ENCODE results near the gene OR5K1. TPM values are rescaled to one million over a fixed set of nuclear protein-coding genes. Genes with fewer than 3 reads are reported as not detected.

The OR5K1 gene
- total and polyA plus RNA-seq, 2 donors = 0.02 TPM; not detected in 1

DNA sequence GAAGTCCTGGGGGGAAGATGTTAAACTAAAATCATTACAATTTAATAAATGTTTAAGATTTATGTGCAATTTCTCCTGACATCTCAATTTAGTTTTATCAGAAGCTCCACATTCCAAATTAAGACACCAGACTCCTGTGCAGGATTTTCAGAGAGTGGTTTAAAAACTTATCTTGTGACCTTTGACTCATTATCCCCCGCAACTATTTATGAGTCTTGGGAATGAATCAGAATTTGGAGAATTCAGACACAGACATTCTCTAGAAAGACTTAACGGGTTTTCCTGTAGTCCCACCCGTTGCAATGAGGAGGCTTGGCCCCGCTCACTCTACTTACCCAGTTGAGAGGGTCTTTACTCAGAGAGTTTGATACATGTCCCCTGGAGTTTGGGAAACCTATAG, 41.5 kb downstream of the OR5K1 start:
- no peak overlapping the region for H3K4me3 ChIP-seq (ENCODE audit: low read length in 2 of 2)
- H3K4me1 ChIP-seq (ENCODE audit: control insufficient read depth in 2 of 2, insufficient read depth in 2 of 2, low read length in 2 of 2) = no peaks in the 10 kb centered on the region
- no peaks in the 10 kb centered on the region for H3K36me3 ChIP-seq (ENCODE audit: control insufficient read depth in 2 of 2, insufficient read depth in 2 of 2, low read length in 1 of 2)
- no peaks in the 10 kb centered on the region for H3K9me3 ChIP-seq (ENCODE audit: control insufficient read depth in 2 of 2, insufficient read depth in 1 of 2, low read length in 1 of 2)
- H3K27ac ChIP-seq (ENCODE audit: low read depth in 1 of 2, low read length in 1 of 2) = no peak overlapping the region
- 95% methylated on average over 4 of the region's 4 CpGs for WGBS
- no peaks in the 10 kb centered on the region for H3K27me3 ChIP-seq (ENCODE audit: control insufficient read depth in 2 of 2, insufficient read depth in 1 of 2, low read length in 1 of 2)
- DNase-seq (ENCODE audit: low read depth in 6 of 9, low spot score in 9 of 9) = no peak

GRCh38 chr3:98508582-98508981, 45.6 kb downstream of the OR5K1 start:
- H3K4me3 ChIP-seq (ENCODE audit: low read length in 2 of 2) = no peak overlapping the region
- over 99% methylated on average over 2 of the region's 2 CpGs for WGBS
- no peaks in the 10 kb centered on the region for H3K36me3 ChIP-seq (ENCODE audit: control insufficient read depth in 2 of 2, insufficient read depth in 2 of 2, low read length in 1 of 2)
- no peaks in the 10 kb centered on the region for H3K9me3 ChIP-seq (ENCODE audit: control insufficient read depth in 2 of 2, insufficient read depth in 1 of 2, low read length in 1 of 2)
- DNase-seq (ENCODE audit: low read depth in 6 of 9, low spot score in 9 of 9) = no peak
- no peak overlapping the region for H3K27ac ChIP-seq (ENCODE audit: low read depth in 1 of 2, low read length in 1 of 2)
- H3K4me1 ChIP-seq (ENCODE audit: control insufficient read depth in 2 of 2, insufficient read depth in 2 of 2, low read length in 2 of 2) = no peaks in the 10 kb centered on the region
- H3K27me3 ChIP-seq (ENCODE audit: control insufficient read depth in 2 of 2, insufficient read depth in 1 of 2, low read length in 1 of 2) = no peaks in the 10 kb centered on the region

DNA sequence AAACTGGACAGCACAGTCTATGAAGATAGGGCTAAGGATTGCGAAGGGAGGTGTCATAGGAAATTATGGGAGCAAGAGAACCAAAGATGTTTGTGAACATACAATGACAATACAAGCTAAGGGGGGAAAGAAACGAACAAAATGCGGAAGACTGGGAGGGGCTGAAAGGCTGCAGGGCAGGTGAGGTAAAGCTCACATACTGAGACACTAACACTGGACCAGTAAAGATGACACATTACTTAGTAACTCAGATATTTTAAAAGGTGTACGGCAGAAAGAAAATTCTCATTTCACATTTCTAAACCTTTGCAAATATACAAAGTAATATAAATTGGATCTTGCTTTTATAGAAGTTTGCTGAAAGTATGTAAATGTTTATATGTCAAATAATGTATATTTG, 49.6 kb downstream of the OR5K1 start:
- peaks cover 10 to 15% of the 10 kb centered on the region in 2 donors for H3K36me3 ChIP-seq (ENCODE audit: control insufficient read depth in 2 of 2, insufficient read depth in 2 of 2, low read length in 1 of 2)
- H3K4me1 ChIP-seq (ENCODE audit: control insufficient read depth in 2 of 2, insufficient read depth in 2 of 2, low read length in 2 of 2) = no peaks in the 10 kb centered on the region
- H3K27ac ChIP-seq (ENCODE audit: low read depth in 1 of 2, low read length in 1 of 2) = no peak overlapping the region
- no peak overlapping the region for H3K4me3 ChIP-seq (ENCODE audit: low read length in 2 of 2)
- no peaks in the 10 kb centered on the region for H3K27me3 ChIP-seq (ENCODE audit: control insufficient read depth in 2 of 2, insufficient read depth in 1 of 2, low read length in 1 of 2)
- H3K9me3 ChIP-seq (ENCODE audit: control insufficient read depth in 2 of 2, insufficient read depth in 1 of 2, low read length in 1 of 2) = no peaks in the 10 kb centered on the region
- 98% methylated on average over 4 of the region's 4 CpGs for WGBS
- no peak for DNase-seq (ENCODE audit: low read depth in 6 of 9, low spot score in 9 of 9)

DNA sequence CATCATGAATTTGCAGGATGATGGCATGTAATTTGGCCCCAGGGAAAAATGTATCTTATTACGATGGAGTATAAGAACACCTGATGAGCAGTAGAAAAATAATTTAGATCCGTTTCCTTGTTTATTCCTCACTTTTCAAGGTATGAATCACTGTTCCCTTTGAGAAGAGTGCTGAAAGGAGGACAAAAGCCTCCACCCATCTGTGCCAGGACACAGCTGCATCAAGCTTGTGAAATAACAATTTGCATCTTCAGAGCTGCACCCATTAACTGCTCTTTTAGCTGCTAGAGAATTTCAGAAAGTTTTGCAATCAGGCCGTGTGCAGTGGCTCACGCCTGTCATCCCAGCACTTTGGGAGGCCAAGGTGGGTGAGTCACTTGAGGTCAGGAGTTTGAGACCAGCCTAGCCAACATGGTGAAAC, 50.1 kb downstream of the OR5K1 start:
- no peak for DNase-seq (ENCODE audit: low read depth in 6 of 9, low spot score in 9 of 9)
- H3K27ac ChIP-seq (ENCODE audit: low read depth in 1 of 2, low read length in 1 of 2) = no peak overlapping the region
- H3K4me3 ChIP-seq (ENCODE audit: low read length in 2 of 2) = no peak overlapping the region
- peaks cover 10 to 18% of the 10 kb centered on the region in 2 donors for H3K36me3 ChIP-seq (ENCODE audit: control insufficient read depth in 2 of 2, insufficient read depth in 2 of 2, low read length in 1 of 2)
- 97% methylated on average over 4 of the region's 4 CpGs for WGBS
- H3K9me3 ChIP-seq (ENCODE audit: control insufficient read depth in 2 of 2, insufficient read depth in 1 of 2, low read length in 1 of 2) = no peaks in the 10 kb centered on the region
- no peaks in the 10 kb centered on the region for H3K4me1 ChIP-seq (ENCODE audit: control insufficient read depth in 2 of 2, insufficient read depth in 2 of 2, low read length in 2 of 2)
- no peaks in the 10 kb centered on the region for H3K27me3 ChIP-seq (ENCODE audit: control insufficient read depth in 2 of 2, insufficient read depth in 1 of 2, low read length in 1 of 2)

DNA sequence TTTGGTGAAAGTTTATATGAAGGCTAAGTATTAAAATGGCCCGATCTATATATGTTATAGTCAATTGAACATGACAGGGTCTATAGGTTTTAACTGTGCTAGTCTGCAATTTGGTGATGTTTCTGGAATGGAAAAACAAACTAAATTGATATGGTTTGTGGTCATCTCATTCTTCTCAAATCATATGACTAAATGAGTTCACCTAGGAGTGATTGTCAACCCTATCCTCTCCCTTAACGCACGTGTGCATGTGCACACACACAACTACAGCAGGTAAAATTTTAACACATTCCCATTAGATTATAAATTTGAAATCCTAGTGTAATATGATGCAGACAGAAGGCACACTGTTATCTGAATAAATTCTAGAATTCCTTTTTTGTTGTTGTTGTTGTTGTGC, 50.7 kb downstream of the OR5K1 start:
- Histone ChIP-seq H3K4me3 (ENCODE audit: low read length in 2 of 2) (no peak overlapping the region), H3K27me3 (ENCODE audit: control insufficient read depth in 2 of 2, insufficient read depth in 1 of 2, low read length in 1 of 2) (no peaks in the 10 kb centered on the region), H3K4me1 (ENCODE audit: control insufficient read depth in 2 of 2, insufficient read depth in 2 of 2, low read length in 2 of 2) (no peaks in the 10 kb centered on the region), H3K36me3 (ENCODE audit: control insufficient read depth in 2 of 2, insufficient read depth in 2 of 2, low read length in 1 of 2) (peaks cover 11 to 24% of the 10 kb centered on the region in 2 donors), H3K27ac (ENCODE audit: low read depth in 1 of 2, low read length in 1 of 2) (no peak overlapping the region), H3K9me3 (ENCODE audit: control insufficient read depth in 2 of 2, insufficient read depth in 1 of 2, low read length in 1 of 2) (no peaks in the 10 kb centered on the region)
- DNase-seq (ENCODE audit: low read depth in 6 of 9, low spot score in 9 of 9) = no peak
- WGBS = 98% methylated on average over 3 of the region's 3 CpGs

GRCh38 chr3:98514948-98515347, 51.9 kb downstream of the OR5K1 start:
- Histone ChIP-seq H3K36me3 (ENCODE audit: control insufficient read depth in 2 of 2, insufficient read depth in 2 of 2, low read length in 1 of 2) (peaks cover 17 to 34% of the 10 kb centered on the region in 2 donors), H3K27me3 (ENCODE audit: control insufficient read depth in 2 of 2, insufficient read depth in 1 of 2, low read length in 1 of 2) (no peaks in the 10 kb centered on the region), H3K4me1 (ENCODE audit: control insufficient read depth in 2 of 2, insufficient read depth in 2 of 2, low read length in 2 of 2) (no peaks in the 10 kb centered on the region), H3K4me3 (ENCODE audit: low read length in 2 of 2) (no peak overlapping the region), H3K9me3 (ENCODE audit: control insufficient read depth in 2 of 2, insufficient read depth in 1 of 2, low read length in 1 of 2) (no peaks in the 10 kb centered on the region), H3K27ac (ENCODE audit: low read depth in 1 of 2, low read length in 1 of 2) (no peak overlapping the region)
- DNase-seq (ENCODE audit: low read depth in 6 of 9, low spot score in 9 of 9) = no peak
- WGBS = 100% methylated on average over 1 of the region's 1 CpG

GRCh38 chr3:98518816-98519215, 55.8 kb downstream of the OR5K1 start:
- Histone ChIP-seq H3K4me1 (ENCODE audit: control insufficient read depth in 2 of 2, insufficient read depth in 2 of 2, low read length in 2 of 2) (peaks cover 3 to 11% of the 10 kb centered on the region in 2 donors), H3K27me3 (ENCODE audit: control insufficient read depth in 2 of 2, insufficient read depth in 1 of 2, low read length in 1 of 2) (no peaks in the 10 kb centered on the region), H3K4me3 (ENCODE audit: low read length in 2 of 2) (no peak overlapping the region), H3K27ac (ENCODE audit: low read depth in 1 of 2, low read length in 1 of 2) (no peak overlapping the region), H3K36me3 (ENCODE audit: control insufficient read depth in 2 of 2, insufficient read depth in 2 of 2, low read length in 1 of 2) (peaks cover 17 to 39% of the 10 kb centered on the region in 2 donors), H3K9me3 (ENCODE audit: control insufficient read depth in 2 of 2, insufficient read depth in 1 of 2, low read length in 1 of 2) (no peaks in the 10 kb centered on the region)
- no peak for DNase-seq (ENCODE audit: low read depth in 6 of 9, low spot score in 9 of 9)
- 100% methylated on average over 2 of the region's 2 CpGs for WGBS

DNA sequence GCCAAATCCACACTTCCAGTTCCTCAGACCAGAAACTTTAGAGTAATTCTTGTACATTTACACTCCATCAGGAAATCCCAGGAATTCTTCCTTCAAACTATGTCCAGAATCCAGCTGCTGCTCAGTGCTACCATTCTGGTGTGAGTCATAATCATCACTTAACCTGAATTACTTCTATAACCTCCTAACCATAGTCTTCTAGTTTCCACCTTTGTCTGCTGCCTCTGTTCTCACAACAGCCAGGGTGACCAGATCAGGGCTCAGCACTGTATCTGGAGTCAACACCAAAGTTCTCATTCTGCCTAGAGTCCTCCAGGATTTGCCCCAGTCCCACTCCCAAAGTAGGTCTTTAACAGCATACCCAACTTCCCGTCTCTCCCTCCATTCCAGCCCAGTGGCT, 56.4 kb downstream of the OR5K1 start:
- DNase-seq (ENCODE audit: low read depth in 6 of 9, low spot score in 9 of 9) = no peak
- H3K4me3 ChIP-seq (ENCODE audit: low read length in 2 of 2) = no peak overlapping the region
- H3K36me3 ChIP-seq (ENCODE audit: control insufficient read depth in 2 of 2, insufficient read depth in 2 of 2, low read length in 1 of 2) = peaks cover 17 to 39% of the 10 kb centered on the region in 2 donors
- H3K4me1 ChIP-seq (ENCODE audit: control insufficient read depth in 2 of 2, insufficient read depth in 2 of 2, low read length in 2 of 2) = peaks cover 3 to 11% of the 10 kb centered on the region in 2 donors
- no peak overlapping the region for H3K27ac ChIP-seq (ENCODE audit: low read depth in 1 of 2, low read length in 1 of 2)
- H3K9me3 ChIP-seq (ENCODE audit: control insufficient read depth in 2 of 2, insufficient read depth in 1 of 2, low read length in 1 of 2) = no peaks in the 10 kb centered on the region
- H3K27me3 ChIP-seq (ENCODE audit: control insufficient read depth in 2 of 2, insufficient read depth in 1 of 2, low read length in 1 of 2) = no peaks in the 10 kb centered on the region
- WGBS = 95% methylated on average over 1 of the region's 1 CpG

- peak overlapping the region; percentile 78 to 84 for H3K27ac ChIP-seq (ENCODE audit: low read depth in 1 of 2, low read length in 1 of 2)
- peaks cover 3 to 11% of the 10 kb centered on the region in 2 donors for H3K4me1 ChIP-seq (ENCODE audit: control insufficient read depth in 2 of 2, insufficient read depth in 2 of 2, low read length in 2 of 2)
- WGBS = under 1% methylated on average over 16 of the region's 16 CpGs
- peak in 8 of 9 donors; percentile 14 to 68 (median 31) for DNase-seq (ENCODE audit: low read depth in 6 of 9, low spot score in 9 of 9)
- H3K27me3 ChIP-seq (ENCODE audit: control insufficient read depth in 2 of 2, insufficient read depth in 1 of 2, low read length in 1 of 2) = no peaks in the 10 kb centered on the region
- H3K9me3 ChIP-seq (ENCODE audit: control insufficient read depth in 2 of 2, insufficient read depth in 1 of 2, low read length in 1 of 2) = no peaks in the 10 kb centered on the region
- peak overlapping the region; percentile 74 to 84 for H3K4me3 ChIP-seq (ENCODE audit: low read length in 2 of 2)
- peaks cover 10 to 30% of the 10 kb centered on the region in 2 donors for H3K36me3 ChIP-seq (ENCODE audit: control insufficient read depth in 2 of 2, insufficient read depth in 2 of 2, low read length in 1 of 2)
Observed at GRCh38 chr3:98521897-98522543, 59.0 kb downstream of the OR5K1 start.

Data from thymus (tissue), 11 donors.